Suprapubic skin (tissue), 4 donors: Measurements from ENCODE around the gene RCN1. TPM values are rescaled to one million over a fixed set of nuclear protein-coding genes. Genes with fewer than 3 reads are reported as not detected.
"Not testable (repeated sequence)": the region's sequence is repeated elsewhere in the genome, so short reads cannot be mapped to it uniquely, and the experiment has no call there.

Source experiments
- DNase-seq, 2 donors: peaks; one replicate each; pipeline ENCODE4 v3.0.0-alpha.2; 2019; ENCODE audit warnings: low spot score in 2 of 2
- H3K27ac ChIP-seq: fragments of 200-600 bp; sonication (generic); one replicate; pipeline ENCODE4 v1.5.1; 2019
- H3K27me3 ChIP-seq: fragments of 200-600 bp; sonication (generic); one replicate; pipeline ENCODE4 v1.5.1; 2019
- H3K36me3 ChIP-seq: fragments of 200-600 bp; sonication (generic); one replicate; pipeline ENCODE4 v1.5.1; 2019
- H3K4me1 ChIP-seq: fragments of 200-600 bp; sonication (generic); one replicate; pipeline ENCODE4 v1.5.1; 2019
- H3K4me3 ChIP-seq: fragments of 200-600 bp; sonication (generic); one replicate; pipeline ENCODE4 v1.5.1; 2019; ENCODE audit warnings: mild to moderate bottlenecking
- H3K9me3 ChIP-seq: fragments of 200-600 bp; sonication (generic); one replicate; pipeline ENCODE4 v1.5.1; 2019
- EP300 ChIP-seq: sonication (generic); formaldehyde crosslinking; IDR thresholded peaks from one replicate; pipeline ENCODE4 v1.6.1; 2017; ENCODE audit warnings: antibody characterized with exemption
- POLR2A ChIP-seq, 2 donors: fragments of 450-650 bp; IDR thresholded peaks; one replicate each; pipeline ENCODE4 v1.6.1; 2017; ENCODE audit warnings: antibody characterized with exemption in 2 of 2, mild to moderate bottlenecking in 2 of 2, moderate library complexity in 2 of 2
- POLR2AphosphoS5 ChIP-seq, 3 donors: sonication (generic); formaldehyde crosslinking; IDR thresholded peaks; one replicate each; pipeline ENCODE4 v1.6.1; 2017; ENCODE audit warnings: antibody characterized with exemption in 3 of 3
- WGBS: methylation state at CpG from one replicate; pipeline ENCODE4 v1.1.5; 2018; 5-methylcytosine and 5-hydroxymethylcytosine counted together
- total RNA-seq, 4 donors: library from RNA; depleted of rRNA; stranded (reverse); fragments of >200 nt; gene quantifications; one replicate each; pipeline ENCODE4 v1.1.0, GENCODE V29; 2016
- TF ChIP-seq, protein P1 (sequence below), 2 donors: fragments of 200-600 bp in 1 of 2; fragments of 450-650 bp in 1 of 2; sonication (generic) in 1 of 2; IDR thresholded peaks; one replicate each; pipeline ENCODE4 v1.5.1; 2016 to 2019; ENCODE audit warnings: antibody characterized with exemption in 2 of 2, mild to moderate bottlenecking in 1 of 2, moderate library complexity in 1 of 2

RCN1 gene
- total RNA-seq, 4 donors from 2014 or later: 19.7 to 29.0 (median 27.2) TPM

GRCh38 chr11:32059686-32060462 lies 31.0 kb upstream of the RCN1 start:
- TF ChIP-seq, protein P1, sequence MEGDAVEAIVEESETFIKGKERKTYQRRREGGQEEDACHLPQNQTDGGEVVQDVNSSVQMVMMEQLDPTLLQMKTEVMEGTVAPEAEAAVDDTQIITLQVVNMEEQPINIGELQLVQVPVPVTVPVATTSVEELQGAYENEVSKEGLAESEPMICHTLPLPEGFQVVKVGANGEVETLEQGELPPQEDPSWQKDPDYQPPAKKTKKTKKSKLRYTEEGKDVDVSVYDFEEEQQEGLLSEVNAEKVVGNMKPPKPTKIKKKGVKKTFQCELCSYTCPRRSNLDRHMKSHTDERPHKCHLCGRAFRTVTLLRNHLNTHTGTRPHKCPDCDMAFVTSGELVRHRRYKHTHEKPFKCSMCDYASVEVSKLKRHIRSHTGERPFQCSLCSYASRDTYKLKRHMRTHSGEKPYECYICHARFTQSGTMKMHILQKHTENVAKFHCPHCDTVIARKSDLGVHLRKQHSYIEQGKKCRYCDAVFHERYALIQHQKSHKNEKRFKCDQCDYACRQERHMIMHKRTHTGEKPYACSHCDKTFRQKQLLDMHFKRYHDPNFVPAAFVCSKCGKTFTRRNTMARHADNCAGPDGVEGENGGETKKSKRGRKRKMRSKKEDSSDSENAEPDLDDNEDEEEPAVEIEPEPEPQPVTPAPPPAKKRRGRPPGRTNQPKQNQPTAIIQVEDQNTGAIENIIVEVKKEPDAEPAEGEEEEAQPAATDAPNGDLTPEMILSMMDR (IDR thresholded peaks at IDR 0.05): no peak
- 82% methylated on average over 6 of the region's 6 CpGs for WGBS
- Histone ChIP-seq H3K36me3 (no peaks in the 10 kb centered on the region), H3K27me3 (peaks cover under 1% of the 10 kb centered on the region), H3K27ac (no peak overlapping the region), H3K4me1 (no peaks in the 10 kb centered on the region), H3K4me3 (no peak overlapping the region), H3K9me3 (no peaks in the 10 kb centered on the region)
- DNase-seq: no peak

DNA sequence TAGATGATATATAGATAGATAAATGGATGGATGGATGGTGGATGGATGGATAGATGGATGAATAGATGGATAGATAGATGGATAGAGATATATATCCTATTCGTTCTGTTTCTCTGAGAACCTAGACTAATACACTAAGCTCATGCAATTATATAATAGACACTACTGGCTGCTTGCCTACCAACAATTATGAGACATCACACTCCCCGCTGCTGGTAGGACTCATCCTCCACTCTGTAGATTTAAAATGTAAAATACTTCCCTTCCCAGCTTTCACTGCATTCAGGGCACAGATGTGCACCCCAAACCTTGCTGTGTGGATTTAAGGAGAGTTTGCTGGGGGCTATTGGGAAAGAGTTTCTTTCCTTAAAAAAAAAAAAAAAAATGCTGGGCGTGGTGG lies 28.3 kb upstream of the RCN1 start:
- TF ChIP-seq EP300: no peak
- TF ChIP-seq POLR2A (IDR thresholded peaks at IDR 0.05): no peak
- TF ChIP-seq POLR2AphosphoS5 (IDR thresholded peaks at IDR 0.05): no peak
- TF ChIP-seq, protein P1 (IDR thresholded peaks at IDR 0.05): no peak
- H3K27me3 ChIP-seq: peaks cover 12% of the 10 kb centered on the region
- no peak overlapping the region for H3K27ac ChIP-seq
- no peaks in the 10 kb centered on the region for H3K9me3 ChIP-seq
- no peak for DNase-seq
- H3K4me1 ChIP-seq: no peaks in the 10 kb centered on the region
- no peaks in the 10 kb centered on the region for H3K36me3 ChIP-seq
- WGBS: 66% methylated on average over 3 of the region's 3 CpGs
- no peak overlapping the region for H3K4me3 ChIP-seq

DNA sequence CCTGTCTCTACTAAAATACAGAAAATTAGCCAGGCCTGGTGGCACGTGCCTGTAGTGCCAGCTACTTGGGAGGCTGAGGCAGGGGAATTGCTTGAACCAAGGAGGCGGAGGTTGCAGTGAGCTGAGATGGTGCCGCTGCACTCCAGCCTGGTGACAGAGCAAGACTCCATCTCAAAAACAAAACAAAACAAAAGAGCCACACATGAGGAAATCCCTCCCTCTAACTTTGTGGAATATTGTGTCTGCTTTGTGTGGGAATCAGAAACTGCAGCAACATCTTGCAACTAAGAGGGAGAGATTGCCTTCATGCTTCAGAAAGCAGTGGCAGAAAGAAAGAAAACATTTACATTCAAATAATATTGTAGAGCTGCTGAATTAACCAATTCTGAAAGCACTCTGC lies 27.8 kb upstream of the RCN1 start:
- not testable (repeated sequence) for H3K4me1 ChIP-seq, H3K36me3 ChIP-seq, H3K9me3 ChIP-seq, DNase-seq, H3K27ac ChIP-seq, H3K4me3 ChIP-seq
- H3K27me3 ChIP-seq: peaks cover 13% of the 10 kb centered on the region
- WGBS: 77% methylated on average over 3 of the region's 3 CpGs

DNA sequence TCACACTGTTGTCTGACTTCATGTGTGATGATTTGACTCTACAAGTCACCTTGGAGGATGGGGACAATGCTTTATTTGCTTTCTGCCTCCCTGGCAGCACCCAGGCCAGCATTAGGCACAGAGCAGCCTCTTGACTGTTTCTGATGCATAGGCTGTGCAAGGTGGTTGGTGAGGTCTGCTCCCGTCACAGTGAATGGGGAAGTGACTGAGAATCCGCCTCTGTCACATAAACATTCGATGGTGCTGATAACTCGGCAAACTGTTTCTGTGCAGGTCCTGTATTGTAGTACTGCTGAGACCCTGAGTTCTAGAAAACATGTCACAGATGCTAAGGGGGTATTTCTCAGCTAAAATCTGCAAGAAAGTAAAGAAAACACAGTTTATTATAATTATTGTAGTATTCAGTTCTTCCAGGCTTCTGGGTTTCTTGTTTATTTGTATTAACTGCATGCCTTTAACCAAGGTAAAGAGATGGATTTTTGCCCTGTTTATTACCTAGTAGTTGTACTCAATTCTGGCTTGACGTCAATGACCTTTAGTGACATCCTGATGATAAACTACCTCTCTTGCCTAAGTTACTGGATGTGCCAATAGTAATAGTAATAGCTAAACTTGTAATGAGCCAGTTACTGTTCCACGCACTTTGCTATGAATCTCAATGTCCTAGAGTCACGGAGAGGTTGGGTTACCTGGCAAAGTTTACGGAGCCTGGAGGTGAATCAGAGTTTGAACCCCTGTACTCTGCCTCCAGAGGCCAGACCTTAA lies 24.8 kb upstream of the RCN1 start:
- Histone ChIP-seq H3K4me1 (no peaks in the 10 kb centered on the region), H3K27ac (no peak overlapping the region), H3K36me3 (no peaks in the 10 kb centered on the region), H3K9me3 (no peaks in the 10 kb centered on the region), H3K4me3 (no peak overlapping the region), H3K27me3 (peaks cover 35% of the 10 kb centered on the region)
- no peak for DNase-seq
- TF ChIP-seq POLR2A (IDR thresholded peaks at IDR 0.05) (no peak), POLR2AphosphoS5 (IDR thresholded peaks at IDR 0.05) (no peak), EP300 (no peak)
- TF ChIP-seq, protein P1 (IDR thresholded peaks at IDR 0.05): no peak
- 80% methylated on average over 8 of the region's 8 CpGs for WGBS

DNA sequence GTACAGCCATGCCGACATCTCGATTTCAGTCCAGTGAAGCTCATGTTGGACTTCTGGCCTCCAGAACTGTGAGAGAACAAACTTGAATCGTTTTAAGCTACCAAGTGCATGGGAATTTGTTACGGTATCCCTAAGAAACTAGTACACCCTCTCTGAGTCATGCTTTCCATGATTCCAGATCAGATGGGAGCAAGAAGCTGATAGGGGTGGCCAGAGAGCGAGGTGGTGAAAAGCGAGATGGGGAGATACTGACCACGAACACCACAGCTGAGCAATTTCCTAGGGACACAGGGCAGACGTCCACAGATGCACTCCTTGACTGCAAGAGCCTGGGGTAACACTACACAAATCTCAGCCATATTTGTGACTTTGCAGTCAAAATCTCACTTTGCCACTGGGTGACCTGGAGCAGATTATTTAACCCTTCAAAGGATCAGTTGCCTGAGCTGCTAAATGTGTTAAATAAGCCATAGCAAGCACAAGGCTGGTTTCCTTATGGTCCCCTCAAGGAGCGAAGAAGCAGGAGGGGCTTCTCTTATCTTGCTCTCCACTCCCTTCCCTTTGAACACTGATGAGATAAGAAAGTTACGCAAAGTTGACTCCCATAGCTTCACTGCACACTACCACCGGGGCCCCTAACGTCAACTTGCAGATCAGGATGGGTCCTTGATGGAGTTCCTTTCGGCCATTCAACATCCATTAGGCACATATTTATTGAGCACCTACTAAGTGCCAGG lies 22.6 kb upstream of the RCN1 start:
- H3K4me1 ChIP-seq: no peaks in the 10 kb centered on the region
- H3K4me3 ChIP-seq: no peak overlapping the region
- DNase-seq: no peak
- TF ChIP-seq POLR2A (IDR thresholded peaks at IDR 0.05): no peak
- TF ChIP-seq POLR2AphosphoS5 (IDR thresholded peaks at IDR 0.05): no peak
- TF ChIP-seq, protein P1 (IDR thresholded peaks at IDR 0.05): no peak
- no peak for TF ChIP-seq EP300
- WGBS: 75% methylated on average over 13 of the region's 13 CpGs
- H3K27me3 ChIP-seq: peaks cover 41% of the 10 kb centered on the region
- H3K36me3 ChIP-seq: no peaks in the 10 kb centered on the region
- no peaks in the 10 kb centered on the region for H3K9me3 ChIP-seq
- H3K27ac ChIP-seq: no peak overlapping the region
